K562 (cell line): ENCODE measurements around the gene SDS. TPM values are rescaled to one million over a fixed set of nuclear protein-coding genes. Genes with fewer than 3 reads are reported as not detected.

Source experiments
- BCOR ChIP-seq: fragments of 450-650 bp; IDR thresholded peaks from 2 replicates; pipeline ENCODE4 v1.6.1; 2016
- CTBP1 ChIP-seq: fragments of 450-650 bp; IDR thresholded peaks from 2 replicates; pipeline ENCODE4 v1.6.1; 2016; ENCODE audit warnings: borderline replicate concordance
- ESRRA ChIP-seq: fragments of 450-650 bp; IDR thresholded peaks from 2 replicates; pipeline ENCODE4 v1.6.1; 2014; ENCODE audit warnings: low read depth, mild to moderate bottlenecking, moderate library complexity, borderline replicate concordance
- ETS2 ChIP-seq: IDR thresholded peaks from 2 replicates; pipeline ENCODE4 v1.6.1; 2016; ENCODE audit warnings: borderline replicate concordance, missing genetic modification characterization, mild to moderate bottlenecking, moderate library complexity, missing compliant biosample characterization; ENCODE audit not compliant: poor library complexity, severe bottlenecking
- HDAC1 ChIP-seq, 2 experiments: fragments of 450-650 bp; IDR thresholded peaks; 2 replicates each; pipeline ENCODE4 v1.6.1; 2016 to 2017; ENCODE audit warnings: inconsistent platforms in 1 of 2, mild to moderate bottlenecking in 1 of 2, moderate library complexity in 1 of 2
- HNRNPLL ChIP-seq: fragments of 200-400 bp; formaldehyde crosslinking; IDR thresholded peaks from 2 replicates; pipeline ENCODE4 v1.6.1; 2017; ENCODE audit warnings: low read length, low read depth, mild to moderate bottlenecking; ENCODE audit not compliant: poor library complexity, severe bottlenecking
- L3MBTL2 ChIP-seq: fragments of 450-650 bp; IDR thresholded peaks from 2 replicates; pipeline ENCODE4 v1.6.1; 2016; ENCODE audit warnings: mild to moderate bottlenecking, moderate library complexity
- MAZ ChIP-seq, 2 experiments: fragments of 450-650 bp in 1 of 2; sonication (generic) in 1 of 2; formaldehyde crosslinking; IDR thresholded peaks in 1 of 2; conservative IDR thresholded peaks in 1 of 2; 2 replicates each; pipeline versions ENCODE4 v1.4.0 to v1.5.0; 2020; ENCODE audit warnings: mild to moderate bottlenecking in 1 of 2, missing genetic modification reagents in 1 of 2
- MGA ChIP-seq: fragments of 450-650 bp; IDR thresholded peaks from 2 replicates; pipeline ENCODE4 v1.6.1; 2016; ENCODE audit warnings: mild to moderate bottlenecking, moderate library complexity
- NCOR1 ChIP-seq: fragments of 450-650 bp; IDR thresholded peaks from 2 replicates; pipeline ENCODE4 v1.6.1; 2016; ENCODE audit warnings: mild to moderate bottlenecking, moderate library complexity
- PPARD ChIP-seq: fragments of 250-450 bp; sonication (Bioruptor Pico); IDR thresholded peaks from 2 replicates; pipeline ENCODE4 v1.8.0; 2022; ENCODE audit warnings: inconsistent platforms, mild to moderate bottlenecking, moderate library complexity
- RCOR1 ChIP-seq, 2 experiments: IDR thresholded peaks; 2 replicates each; pipeline ENCODE4 v1.6.1; 2012; ENCODE audit warnings: low read depth in 2 of 2, low read length in 2 of 2, borderline replicate concordance in 1 of 2, improper control_type of control experiment in 1 of 2
- SMAD2 ChIP-seq: fragments of 150-350 bp; IDR thresholded peaks from 2 replicates; pipeline ENCODE4 v1.6.1; 2014; ENCODE audit warnings: low read depth, mild to moderate bottlenecking, low read length
- ZNF124 ChIP-seq: sonication (generic); formaldehyde crosslinking; IDR thresholded peaks from 2 replicates; pipeline ENCODE4 v1.8.1; 2022; ENCODE audit warnings: missing genetic modification reagents
- ZNF395 ChIP-seq: fragments of 200-800 bp; sonication (Bioruptor generic); IDR thresholded peaks from 2 replicates; pipeline ENCODE4 v1.6.1; 2017; ENCODE audit warnings: missing genetic modification characterization, missing compliant biosample characterization
- polyA plus RNA-seq, 8 experiments: library from polyadenylated mRNA; depleted of rRNA in 4 of 8; stranded (reverse) in 5 of 8; unstranded in 3 of 8; fragments of >200 nt; fragmentation: Nextera tagmentation in 2 of 8; fragmentation: Illumina TruSeq in 1 of 8; extraction: Ambion mirVana in 2 of 8; extraction: Trizol in 1 of 8; gene quantifications; 2 replicates each; pipeline versions ENCODE4 v1.2.1 to v1.2.3, GENCODE V29; 2011 to 2014; ENCODE audit warnings: inconsistent platforms in 1 of 8, missing spikeins in 1 of 8
- total RNA-seq, 7 experiments: library from RNA; depleted of rRNA in 6 of 7; stranded (reverse); fragments of >200 nt in 6 of 7; fragmentation: Illumina TruSeq in 2 of 7; extraction: Trizol in 2 of 7; gene quantifications; 2 replicates each; pipeline versions ENCODE4 v1.2.1 to v1.2.3, GENCODE V29; 2011 to 2021; ENCODE audit warnings: low replicate concordance in 1 of 7

Gene SDS
- total and polyA plus RNA-seq, 9 of the 15 experiments (the other 6 are each of a cell fraction or from before 2014, with no cell fraction given), result 0.07 to 1.1 (median 0.12) TPM; not detected in 1

- TF ChIP-seq MGA, result peak; percentile 51; the same call in 1 of the 2 replicates
- no peak for TF ChIP-seq ZNF124 (CRISPR knock-in tag)
- TF ChIP-seq BCOR, result peak; percentile 66; the same call in 1 of the 2 replicates
- TF ChIP-seq ETS2 (tag), result no peak
- TF ChIP-seq NCOR1, result no peak
- TF ChIP-seq ESRRA, result 0 out of 2 replicates have a peak, but pooled peaks have one; percentile 17
- TF ChIP-seq CTBP1, result no peak; the same call in 1 of the 2 replicates
- TF ChIP-seq L3MBTL2, result peak; percentile 83
- peak; percentile 54; the same call in 1 of the 2 replicates for TF ChIP-seq ZNF395 (CRISPR knock-in tag)
- TF ChIP-seq HDAC1 (IDR thresholded peaks at IDR 0.05), result no peak
- no peak for TF ChIP-seq PPARD
- no peak for TF ChIP-seq HNRNPLL
- TF ChIP-seq RCOR1 (IDR thresholded peaks at IDR 0.05; ENCODE audit: borderline replicate concordance in 1 of 2, low read depth in 2 of 2, low read length in 2 of 2), result peak in 1 of 2 experiments; percentile 42; a peak in 1 of 4 replicates
- TF ChIP-seq MAZ (CRISPR knock-in tag; conservative IDR thresholded peaks at IDR 0.05 in 1 of 2, IDR thresholded peaks at IDR 0.05 in 1 of 2), result peak in 1 of 2 experiments; percentile 38; a peak in 1 of 4 replicates
- no peak for TF ChIP-seq SMAD2
Measured at GRCh38 chr12:113416091-113416754, 12.5 kb upstream of the SDS start (continued).
